HG03469 (cell line): ENCODE data around the gene ANKRD60.

Experiments
- ATAC-seq: cut with Tn5 transposase; IDR thresholded peaks from one replicate; pipeline ENCODE4 v1.9.1; 2021; ENCODE audit warnings: mild to moderate bottlenecking, moderate library complexity, moderate number of reproducible peaks; ENCODE audit not compliant: unreplicated experiment

The ANKRD60 gene

DNA sequence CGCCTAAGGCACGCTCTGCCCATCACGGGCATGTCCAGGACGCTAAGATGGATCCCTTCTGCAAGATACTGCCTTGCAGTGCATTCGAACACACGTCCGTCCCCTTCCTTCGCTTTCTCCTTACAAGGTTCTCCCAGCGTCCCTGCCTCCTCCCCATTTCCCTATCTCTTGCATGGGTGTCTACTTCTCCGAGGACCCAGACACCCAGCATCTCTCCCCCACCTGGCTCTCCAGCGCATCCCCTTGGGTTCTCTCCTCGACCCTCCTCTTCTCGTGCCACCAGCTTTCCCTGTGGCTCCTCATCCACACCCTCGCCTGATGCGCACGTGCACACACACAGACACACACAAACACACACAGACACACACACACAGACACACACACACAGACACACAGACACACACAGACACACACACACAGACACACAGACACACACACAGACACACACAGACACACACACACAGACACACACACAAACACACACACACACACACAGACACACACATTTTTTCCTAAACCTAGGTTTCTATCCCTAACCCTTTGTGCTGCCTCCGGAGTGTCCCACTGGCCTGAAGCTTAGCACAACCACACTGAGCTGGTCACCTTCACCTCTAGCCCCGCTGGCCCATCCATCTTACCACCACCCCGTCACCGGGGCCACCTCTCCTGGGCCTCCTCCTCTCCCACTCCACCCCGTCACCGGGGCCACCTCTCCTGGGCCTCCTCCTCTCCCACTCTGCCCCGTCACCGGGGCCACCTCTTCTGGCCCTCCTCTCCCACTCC is 31.9 kb downstream of the ANKRD60 start:
- ATAC-seq: no peak

DNA sequence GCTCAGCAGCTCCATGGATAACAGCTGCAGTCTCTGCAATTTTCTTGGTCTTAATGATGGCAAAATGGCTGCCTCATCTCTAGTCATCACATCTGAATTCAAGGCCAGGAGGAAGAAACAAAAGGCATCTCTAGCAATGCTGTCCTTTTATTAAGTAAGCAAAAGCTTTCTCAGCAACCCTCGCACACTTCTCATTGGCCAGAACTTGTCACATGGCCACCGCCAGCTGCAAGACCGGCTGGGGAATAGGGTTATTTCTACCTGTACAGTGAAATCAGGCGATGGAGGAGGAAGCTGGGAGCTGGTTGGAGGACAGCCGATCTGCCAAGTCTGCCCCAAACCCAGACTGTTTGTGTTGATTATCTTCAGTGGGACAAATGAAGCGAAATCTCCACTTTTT is 33.4 kb downstream of the ANKRD60 start:
- no peak for ATAC-seq

DNA sequence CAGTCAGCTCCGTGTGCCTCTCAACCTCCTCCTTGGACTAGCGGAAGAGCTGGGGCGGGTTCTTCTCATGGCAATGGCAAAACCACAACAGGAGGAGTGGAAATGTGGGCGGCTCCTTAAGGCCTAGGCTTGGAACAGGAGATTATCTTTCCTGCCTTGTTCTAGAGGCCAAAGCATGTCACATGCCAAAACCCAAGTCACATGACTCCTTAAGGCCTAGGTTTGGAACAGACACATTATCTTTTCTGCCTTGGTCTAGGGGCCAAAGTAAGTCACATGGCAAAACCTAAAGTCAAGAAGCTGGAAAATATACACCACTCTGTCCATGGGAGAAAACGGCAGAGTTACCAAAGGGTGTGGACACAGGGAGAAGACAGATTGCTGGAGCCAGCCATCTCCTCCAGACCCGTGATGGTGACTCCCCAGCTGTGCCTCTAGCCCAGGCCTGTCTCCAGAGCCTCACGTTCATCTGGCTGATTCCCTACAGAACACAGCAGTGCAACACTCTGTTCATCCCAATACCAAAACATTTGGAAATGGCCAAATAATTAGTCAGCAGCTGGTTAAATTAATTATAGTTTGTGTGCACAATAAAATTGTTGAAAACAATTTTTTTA is 34.2 kb downstream of the ANKRD60 start:
- ATAC-seq: no peak

DNA sequence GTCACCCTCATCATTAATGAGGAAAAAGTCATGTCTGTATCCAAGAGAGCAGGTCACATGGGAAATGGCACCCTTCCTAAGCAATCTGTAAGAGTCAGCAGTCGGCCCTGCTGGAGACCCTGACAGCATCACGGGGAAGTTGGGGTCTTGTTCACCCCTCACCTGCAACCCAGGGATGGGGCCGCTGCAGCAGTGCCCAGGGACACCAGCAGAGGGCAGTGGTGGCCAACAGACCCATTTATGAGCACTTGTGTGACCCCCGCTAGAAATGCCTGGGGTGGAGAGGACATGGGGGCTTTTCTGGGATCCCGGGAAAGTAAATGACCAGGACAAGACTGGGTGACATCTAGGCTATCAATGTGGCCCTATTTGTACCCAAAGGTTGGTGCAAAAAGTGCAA is 35.9 kb downstream of the ANKRD60 start:
- no peak for ATAC-seq

DNA sequence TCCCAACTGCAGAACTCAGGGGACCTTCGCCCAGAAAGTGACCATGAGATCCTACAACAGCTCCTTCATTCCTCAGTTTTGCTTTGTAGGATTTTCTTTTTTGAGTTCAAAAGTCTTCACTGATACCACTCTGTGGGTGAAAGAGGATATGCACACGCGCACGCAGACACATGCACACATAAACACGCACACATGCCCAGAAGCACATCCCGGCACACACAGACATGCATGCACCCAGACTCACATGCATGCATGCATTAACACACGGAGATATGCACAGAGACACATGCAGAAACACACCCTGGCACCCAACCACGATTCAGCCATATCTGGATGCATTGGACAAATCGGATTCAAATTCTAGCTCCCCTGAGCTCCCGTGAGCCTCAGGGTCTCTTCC is 36.4 kb downstream of the ANKRD60 start:
- ATAC-seq: no peak

DNA sequence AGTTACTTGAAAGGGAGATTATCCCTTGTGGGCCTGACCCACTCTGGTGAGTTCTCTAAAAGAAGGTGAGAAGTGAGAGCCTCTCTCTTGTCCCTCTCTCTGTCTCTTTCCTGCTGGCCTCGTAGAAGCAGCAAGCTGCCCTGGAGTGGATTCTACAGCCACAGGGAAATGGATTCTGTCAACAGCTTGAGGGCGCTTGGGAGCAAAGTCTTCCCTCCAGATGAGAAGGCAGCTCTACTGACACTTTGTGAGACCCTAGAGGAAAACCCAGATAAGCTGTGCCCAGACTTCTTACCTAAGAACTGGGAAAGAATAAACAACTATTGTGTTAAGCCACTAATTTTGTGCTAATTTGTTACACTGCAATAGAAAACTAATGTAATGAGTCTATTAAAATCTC is 39.9 kb downstream of the ANKRD60 start:
- no peak for ATAC-seq

DNA sequence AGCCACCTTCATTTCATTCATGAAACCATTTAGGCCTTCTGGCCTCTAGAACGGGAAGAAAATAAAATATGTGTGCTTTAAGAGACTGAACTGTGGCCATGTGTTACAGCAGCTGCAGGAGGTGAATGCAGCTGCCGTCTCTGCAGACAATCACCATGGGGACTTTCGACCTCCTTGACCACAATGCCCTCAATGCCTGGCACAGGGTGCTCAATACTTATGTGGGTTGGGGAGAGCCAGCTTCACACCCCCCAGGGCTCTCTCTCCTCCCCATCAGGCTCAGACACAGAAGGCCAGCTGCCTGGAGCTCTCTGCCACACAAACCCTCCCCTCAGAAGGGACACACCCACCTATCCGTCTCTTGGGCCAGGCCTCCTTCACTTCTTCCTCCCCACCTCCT is 43.5 kb downstream of the ANKRD60 start:
- no peak for ATAC-seq

DNA sequence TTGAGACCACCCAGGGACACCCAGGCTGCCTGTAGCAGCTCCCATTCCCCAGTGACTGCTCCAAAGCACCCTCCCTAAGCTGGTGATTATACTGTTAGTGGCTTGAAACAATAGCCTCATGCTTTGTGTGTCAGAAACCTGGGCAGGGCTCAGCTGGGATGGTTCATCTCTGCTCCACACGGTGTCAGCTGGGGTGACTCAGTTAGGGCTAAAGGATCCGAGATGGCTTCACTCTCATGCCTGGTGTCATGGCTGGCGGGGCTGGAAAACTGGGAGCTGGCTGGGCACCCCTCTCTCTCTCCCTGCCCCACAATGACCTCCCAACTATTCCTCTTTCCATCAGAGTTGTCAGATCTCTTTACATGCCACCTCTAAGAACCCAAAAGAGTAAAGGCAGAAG is 44.4 kb downstream of the ANKRD60 start:
- ATAC-seq: no peak

DNA sequence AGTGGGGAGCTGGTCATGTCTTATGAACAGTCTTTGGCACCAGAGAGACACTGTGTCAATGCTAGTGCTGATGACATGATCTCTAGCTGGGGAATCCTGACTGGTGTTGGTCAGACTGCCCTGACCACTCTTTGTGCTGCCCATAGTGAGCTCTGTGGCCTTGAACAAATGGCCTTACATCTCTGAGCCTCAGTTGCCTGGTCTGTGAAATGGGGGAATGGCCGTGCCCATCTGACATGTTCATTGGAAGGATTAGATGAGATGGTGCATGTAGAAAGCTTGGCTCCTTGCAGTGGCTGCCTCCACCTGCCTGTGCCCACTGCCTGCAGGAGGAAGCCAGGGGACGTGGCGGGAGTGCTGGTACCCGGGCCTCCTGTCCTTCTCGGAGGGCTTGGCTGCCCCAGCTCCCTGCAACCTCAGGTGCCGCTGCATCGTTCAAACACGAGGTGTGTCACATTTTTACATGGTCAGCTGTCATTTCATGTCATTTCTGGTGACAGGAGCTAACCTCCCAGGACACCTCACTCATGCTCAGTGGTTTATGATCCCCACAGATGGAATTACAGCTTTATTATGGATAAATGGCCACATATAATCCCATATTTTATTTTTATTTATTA is 45.8 kb downstream of the ANKRD60 start:
- no peak for ATAC-seq

DNA sequence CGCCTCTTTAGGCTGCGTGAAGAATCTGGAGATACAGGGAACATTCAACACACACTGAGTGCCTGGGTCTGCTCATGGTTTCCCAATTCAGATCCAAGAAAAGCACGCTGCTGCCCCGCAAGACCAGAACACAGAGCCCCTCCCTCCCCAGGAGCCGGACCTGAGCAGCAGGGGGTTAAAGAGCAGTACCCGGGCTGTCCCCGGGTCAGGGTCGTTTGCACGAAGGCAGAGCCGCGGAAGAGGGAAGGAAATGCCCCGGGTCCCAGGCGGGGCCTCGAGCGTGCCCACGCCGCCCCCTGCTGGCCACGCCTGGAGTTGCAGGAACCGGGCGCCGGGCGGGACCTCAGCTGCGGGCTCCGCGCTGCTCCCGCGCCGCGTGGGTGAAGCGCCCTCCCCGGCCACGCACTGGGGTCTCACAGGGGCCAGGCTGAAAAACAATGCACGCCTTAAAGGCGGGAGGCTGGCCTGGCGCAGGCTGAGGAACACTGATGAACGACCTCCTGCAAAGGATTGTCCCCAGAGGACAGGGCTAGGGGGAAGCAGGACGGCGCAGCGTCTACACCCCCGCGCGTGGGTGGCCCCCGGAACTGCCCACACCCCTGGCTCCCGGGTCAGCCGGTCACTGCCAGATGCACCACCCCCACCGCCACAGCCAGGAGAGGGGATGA is 48.9 kb downstream of the ANKRD60 start:
- no peak for ATAC-seq

DNA sequence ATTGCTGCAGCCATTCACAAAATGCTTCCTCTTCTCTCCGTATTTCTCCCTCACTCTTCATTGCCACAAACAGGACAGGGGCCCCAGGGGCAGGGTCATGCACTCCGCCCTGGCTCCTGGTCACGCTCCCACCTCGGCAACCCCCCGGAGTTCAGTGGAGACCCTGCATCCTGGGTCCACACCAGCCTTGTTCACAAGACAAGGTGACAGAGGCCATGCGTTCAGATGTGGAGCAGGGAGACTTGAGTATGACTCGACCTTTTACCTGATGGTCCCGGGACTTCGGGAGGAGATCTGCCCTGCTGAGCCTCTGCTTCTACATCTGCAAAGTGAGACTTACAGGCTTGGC is 49.4 kb downstream of the ANKRD60 start:
- ATAC-seq: no peak

DNA sequence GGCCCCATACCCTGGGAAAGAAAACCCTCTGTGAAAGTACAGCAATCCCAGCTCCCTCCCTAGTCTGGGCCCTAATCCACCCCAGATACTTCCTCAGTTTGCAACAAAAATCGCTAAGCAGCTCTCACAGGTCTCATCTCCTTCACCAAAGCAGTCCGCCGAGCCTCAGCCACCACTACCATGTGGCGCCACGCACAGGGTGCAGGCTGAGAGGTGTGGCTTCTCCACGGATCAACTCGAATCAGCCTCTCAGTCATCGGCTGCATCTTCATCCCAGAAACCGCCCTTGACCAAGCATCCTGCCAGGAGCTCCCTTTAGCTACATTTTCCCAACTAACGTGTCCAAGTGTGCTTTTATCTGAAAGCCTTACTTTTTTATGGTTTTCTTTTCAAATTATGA is 50.7 kb downstream of the ANKRD60 start:
- ATAC-seq: no peak

DNA sequence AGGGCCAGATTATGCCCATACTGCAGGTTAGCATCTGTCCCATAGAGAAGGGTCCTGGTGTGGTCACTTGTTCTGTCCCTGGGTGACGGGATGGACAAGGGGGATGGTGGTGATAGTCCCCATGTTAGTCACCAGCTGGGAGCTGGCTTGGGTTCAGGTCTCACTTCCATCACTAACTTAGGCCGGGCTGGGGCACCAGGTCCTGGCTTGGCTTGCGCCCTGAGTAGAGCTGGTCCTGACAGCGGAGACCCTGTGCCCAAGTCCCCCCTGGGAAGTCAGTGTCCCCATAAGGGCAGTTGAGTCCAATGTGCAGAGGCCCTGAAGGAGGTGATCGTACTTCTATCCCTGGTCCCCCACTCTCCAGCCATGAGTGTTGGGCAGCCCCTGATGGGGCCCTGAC is 52.6 kb downstream of the ANKRD60 start:
- no peak for ATAC-seq

DNA sequence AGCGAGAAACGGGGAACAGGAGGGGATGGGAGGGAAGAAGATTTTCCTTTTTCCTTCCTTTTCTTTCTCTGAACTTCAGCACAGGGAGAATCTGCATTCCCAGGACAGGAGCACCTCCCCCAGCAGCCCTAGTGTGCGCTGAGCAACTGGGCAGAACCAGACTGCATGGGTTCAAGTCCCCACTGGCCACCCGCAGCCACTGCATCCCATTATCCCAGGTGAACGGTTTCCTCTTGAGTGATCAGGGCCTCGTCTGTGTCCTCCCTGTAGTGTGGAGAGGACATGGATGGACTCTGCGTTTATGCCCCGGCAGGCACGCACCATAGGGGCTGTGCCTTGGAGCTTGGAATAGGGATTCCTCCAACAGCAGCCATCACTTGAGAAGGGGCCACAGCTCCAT is 53.0 kb downstream of the ANKRD60 start:
- no peak for ATAC-seq

DNA sequence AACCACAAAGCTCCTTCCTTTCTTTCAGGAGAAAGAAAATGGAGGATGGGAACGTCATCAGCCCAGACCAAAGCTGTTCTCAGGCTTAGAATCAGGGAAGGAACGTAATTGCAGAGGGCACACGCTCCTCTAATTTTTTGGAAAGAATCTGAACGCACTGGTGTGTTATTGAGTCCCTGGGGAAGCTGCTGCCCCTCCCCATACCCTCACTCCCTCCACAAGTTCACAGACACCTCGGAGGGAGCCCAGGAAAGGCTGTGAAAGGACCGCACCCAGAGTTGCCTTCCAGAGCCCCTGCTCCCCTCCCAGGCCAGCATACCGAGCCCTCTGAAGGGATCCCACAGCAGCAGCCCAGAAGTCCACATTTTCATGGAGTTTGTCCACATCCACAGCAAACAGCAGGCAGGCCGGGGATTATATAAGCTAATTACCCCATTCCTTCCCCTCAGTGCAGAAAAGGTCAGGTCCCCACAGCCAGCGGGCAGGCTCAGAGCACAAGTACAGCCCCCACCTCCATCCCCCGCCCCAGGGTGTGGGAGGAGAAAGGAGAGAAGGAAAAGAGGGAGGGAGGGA is 53.7 kb downstream of the ANKRD60 start:
- ATAC-seq: no peak

DNA sequence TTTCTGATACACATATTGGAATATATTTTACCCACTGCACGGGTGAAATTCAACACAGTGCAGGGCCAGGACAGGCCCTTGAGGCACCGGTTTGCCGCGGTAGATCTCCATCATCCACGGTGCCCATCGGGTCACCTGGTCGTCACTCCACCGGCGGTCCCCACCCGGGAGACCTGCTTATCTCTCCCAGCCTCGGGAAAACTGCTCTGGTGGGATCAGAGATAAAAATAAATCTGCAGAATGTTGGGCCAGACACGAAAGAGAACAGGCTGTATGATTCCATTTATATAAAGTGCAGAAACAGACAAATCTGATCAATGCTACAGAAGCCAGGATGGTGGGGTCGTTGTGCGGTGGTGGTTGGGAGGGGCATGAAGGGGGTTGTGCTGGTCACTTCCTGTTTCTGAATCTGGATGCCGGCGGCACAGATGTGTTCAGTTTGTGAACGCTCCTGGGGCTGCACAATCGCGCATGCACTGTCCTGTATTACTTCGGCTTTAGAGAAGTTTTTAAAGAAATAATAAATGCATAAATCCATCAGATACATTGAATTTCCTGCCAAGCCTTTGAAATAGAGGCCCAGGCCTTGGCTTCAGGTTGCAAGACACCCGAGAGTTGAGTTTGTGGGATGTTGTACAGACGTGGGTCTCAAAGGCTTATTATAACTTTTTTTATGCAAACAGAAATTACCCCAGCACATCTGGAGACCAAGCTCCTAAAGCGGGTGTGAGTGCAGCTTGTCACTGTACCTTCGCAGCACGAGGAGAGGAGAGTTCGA is 54.3 kb downstream of the ANKRD60 start:
- no peak for ATAC-seq

DNA sequence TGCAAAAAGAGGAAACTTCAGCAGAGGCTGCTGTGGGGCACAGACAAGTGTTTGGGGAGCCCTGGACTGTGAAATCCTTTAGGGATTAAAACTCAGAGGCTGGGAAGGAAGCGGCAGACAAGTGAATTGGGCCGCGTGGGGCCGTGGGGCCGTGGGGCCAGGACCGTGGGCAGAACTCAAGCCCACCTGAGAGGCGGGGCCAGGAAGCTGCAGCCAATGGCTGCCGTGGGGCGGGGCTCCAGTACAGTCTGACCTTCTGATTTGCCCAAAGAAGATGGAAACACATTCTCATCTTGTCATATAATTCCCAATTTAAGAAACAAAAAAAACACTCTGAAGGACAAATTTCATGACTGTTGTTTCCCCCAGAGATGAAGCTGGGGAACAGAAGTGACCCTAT is 55.4 kb downstream of the ANKRD60 start:
- no peak for ATAC-seq

DNA sequence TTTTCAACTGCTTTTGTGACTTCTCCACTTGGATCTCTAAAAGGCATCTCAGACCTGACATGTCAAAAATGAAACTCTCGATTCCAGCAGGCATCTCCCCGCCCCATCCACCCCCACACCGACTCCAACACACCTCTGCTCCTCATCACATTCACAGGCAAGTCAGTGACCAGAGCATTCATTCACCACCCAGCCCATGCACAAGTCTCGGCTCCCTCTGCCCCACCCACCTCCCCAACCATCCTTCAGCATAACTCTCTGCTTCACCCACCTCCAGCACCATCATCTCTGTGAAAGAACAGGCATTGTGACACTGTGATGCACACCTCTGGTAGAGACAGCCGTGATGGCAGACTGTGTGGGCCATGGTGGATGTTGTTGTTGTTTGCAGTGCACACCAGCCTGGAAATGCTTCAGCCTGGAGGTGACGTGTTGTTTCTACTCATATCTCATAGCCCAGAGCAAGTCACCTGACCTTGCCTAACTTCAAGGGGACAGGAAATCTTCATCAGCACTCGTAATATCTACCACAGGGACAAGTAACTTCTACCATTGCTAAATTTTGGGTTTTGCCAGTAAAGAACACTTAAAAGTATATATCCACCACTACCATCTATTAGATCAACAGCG is 56.5 kb downstream of the ANKRD60 start:
- no peak for ATAC-seq

DNA sequence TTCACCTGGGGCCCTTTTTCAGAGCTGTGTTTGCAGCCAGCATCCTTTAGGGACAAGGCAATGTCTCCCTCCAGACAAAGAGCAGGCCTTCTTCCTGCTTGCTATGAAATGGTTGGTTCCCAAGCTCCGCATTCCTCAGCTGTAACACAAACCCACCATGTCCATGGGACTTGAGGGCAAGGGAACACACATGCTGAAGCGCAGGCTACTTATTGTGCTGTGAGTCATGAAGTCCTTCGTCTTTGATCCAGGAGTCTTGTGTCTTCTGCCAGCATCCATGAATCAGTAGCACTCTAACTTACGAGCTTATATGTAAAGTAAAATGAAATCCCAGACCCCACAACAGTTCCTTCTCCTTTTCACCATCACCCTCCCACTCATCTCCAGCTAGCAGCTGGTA is 59.0 kb downstream of the ANKRD60 start:
- no peak for ATAC-seq

DNA sequence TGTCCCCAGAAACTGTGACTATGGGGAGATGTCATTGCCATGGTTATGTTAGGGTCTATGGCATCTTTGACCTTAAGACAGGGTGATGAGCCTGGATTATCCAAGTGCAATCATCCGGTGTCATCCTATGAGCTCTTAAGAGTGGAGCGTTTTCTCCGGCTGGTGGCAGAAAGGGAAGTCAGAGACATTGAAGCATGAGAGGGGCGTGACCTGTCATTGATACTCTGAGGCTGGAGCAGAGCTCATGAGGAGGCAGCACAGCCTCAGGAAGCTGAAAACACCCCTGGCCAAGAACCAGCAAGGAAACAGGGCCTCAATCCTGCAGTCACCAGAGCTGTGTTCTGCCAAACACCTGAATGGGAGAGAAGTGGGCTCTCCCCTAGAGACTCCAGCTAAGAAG is 59.6 kb downstream of the ANKRD60 start:
- no peak for ATAC-seq
